IPS DF 6.9 (cell line): ENCODE results near the gene TSPOAP1.

Source experiments
- DNase-seq: peaks from one replicate; pipeline ENCODE4 v3.0.0-alpha.2; 2013; ENCODE audit warnings: low read depth, low spot score
- H3K27ac ChIP-seq: one replicate; pipeline ENCODE4 v1.5.1; 2013; ENCODE audit warnings: low read length, control low read depth
- H3K27me3 ChIP-seq: 2 replicates; pipeline ENCODE4 v1.6.1; 2013; ENCODE audit warnings: mild to moderate bottlenecking, low read length; ENCODE audit not compliant: control insufficient read depth, insufficient read depth
- H3K36me3 ChIP-seq: 2 replicates; pipeline ENCODE4 v1.6.1; 2013; ENCODE audit warnings: low read length; ENCODE audit not compliant: control insufficient read depth, insufficient read depth
- H3K4me1 ChIP-seq: 2 replicates; pipeline ENCODE4 v1.6.1; 2013; ENCODE audit warnings: low read length; ENCODE audit not compliant: control insufficient read depth, insufficient read depth
- H3K4me3 ChIP-seq: 2 replicates; pipeline ENCODE4 v1.5.1; 2013; ENCODE audit warnings: mild to moderate bottlenecking, low read length
- H3K9me3 ChIP-seq: 2 replicates; pipeline ENCODE4 v1.6.1; 2013; ENCODE audit warnings: low read length, inconsistent platforms; ENCODE audit not compliant: control insufficient read depth, insufficient read depth
- WGBS: extraction: QIAGEN DNeasy Blood & Tissue Kit; methylation state at CpG from one replicate; pipeline ENCODE4 v1.1.7; 2013; ENCODE audit warnings: mixed read lengths, missing lambda C conversion rate; ENCODE audit not compliant: insufficient read length, insufficient coverage; 5-methylcytosine and 5-hydroxymethylcytosine counted together

Gene TSPOAP1

DNA sequence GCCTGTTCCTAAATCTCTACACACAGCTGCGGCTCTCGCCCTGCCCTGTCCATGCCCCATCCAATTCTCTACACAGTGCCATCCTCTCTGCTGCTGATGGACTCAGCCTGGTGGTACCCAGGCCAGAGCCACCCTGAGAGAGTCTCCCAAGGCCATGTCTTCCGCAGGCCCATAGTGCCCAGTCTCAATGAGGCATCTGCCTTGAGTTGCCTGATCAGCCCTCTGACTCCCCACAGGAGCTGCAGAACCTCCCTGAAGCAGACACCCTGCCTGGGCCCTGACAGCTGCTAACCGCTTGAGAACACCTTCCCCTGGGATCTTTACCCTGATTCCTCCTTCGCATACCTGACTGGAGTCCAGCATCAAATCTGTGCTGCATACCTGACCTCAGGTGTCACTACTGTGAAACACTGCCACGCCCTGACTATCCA lies 13.3 kb downstream of the TSPOAP1 start:
- no peaks in the 10 kb centered on the region; the same call in 1 of the 2 replicates for H3K36me3 ChIP-seq
- DNase-seq: no peak
- H3K27me3 ChIP-seq: no peaks in the 10 kb centered on the region
- H3K4me1 ChIP-seq: no peaks in the 10 kb centered on the region
- no CpG with 5 or more reads among the region's 6 CpGs for WGBS
- H3K9me3 ChIP-seq: no peaks in the 10 kb centered on the region
- no peak overlapping the region for H3K27ac ChIP-seq
- H3K4me3 ChIP-seq: no peak overlapping the region

DNA sequence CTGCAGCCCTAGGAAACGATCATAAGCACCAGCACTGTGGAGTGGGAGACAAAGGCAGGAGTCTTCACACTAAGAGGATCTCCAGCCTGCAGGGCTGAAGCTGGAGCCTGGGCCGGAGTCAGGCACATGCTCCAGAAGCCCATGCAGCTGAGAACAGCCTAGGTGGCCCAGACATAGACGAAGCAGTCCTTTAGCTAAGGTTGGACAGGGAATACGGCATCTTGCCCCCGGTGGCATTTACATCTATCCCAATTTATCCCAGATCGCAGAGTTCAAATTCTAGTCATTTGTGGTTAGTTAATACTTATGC lies 13.9 kb downstream of the TSPOAP1 start:
- no peaks in the 10 kb centered on the region for H3K4me1 ChIP-seq
- no peaks in the 10 kb centered on the region for H3K27me3 ChIP-seq
- no peak for DNase-seq
- H3K4me3 ChIP-seq: no peak overlapping the region
- H3K36me3 ChIP-seq: no peaks in the 10 kb centered on the region; the same call in 1 of the 2 replicates
- WGBS: no CpG with 5 or more reads among the region's 6 CpGs
- H3K9me3 ChIP-seq: no peaks in the 10 kb centered on the region
- no peak overlapping the region for H3K27ac ChIP-seq

DNA sequence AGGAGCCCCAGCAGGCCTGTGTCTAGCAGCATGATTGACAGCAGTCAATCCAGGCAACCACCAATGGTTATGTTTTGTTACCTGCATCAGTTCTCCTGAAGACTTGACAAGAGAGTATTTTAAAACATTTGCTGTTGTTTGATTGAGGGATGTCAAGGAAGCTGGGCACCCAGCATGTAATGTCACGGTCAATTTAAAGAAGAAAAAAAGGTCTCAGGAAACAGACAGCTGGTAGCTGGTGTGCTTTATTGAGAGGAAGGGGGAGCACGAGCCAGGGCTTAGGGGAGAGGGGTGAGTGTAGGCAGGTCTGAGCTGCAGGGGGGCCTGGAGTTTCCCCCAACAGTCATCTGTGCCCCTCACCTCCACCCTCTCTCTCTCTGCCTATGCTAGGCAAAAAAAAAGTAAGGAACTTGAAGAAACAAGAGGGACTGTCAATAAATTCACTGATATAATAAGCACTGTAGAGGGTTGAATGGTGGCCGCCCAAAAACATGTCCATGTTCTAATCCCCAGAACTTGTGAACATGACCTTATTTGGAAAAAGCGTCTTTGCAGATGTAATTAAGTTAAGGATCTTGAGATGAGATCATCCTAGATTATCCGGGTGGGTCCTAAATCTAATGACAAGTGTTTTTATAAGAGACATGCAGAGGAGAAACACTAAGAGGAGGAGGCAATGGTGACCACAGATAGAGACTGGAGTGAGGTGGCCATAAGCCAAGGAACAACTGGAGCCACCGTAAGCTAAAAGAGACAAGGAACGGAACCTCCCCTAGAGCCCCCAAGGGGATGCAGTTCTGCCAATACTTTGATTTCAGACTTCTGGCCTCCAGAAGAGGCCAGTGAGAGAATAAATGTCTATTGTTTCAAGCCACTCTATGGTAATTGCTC lies 14.5 kb downstream of the TSPOAP1 start:
- WGBS: no CpG with 5 or more reads among the region's 7 CpGs
- Histone ChIP-seq H3K27me3 (no peaks in the 10 kb centered on the region), H3K4me1 (no peaks in the 10 kb centered on the region), H3K27ac (no peak overlapping the region), H3K36me3 (no peaks in the 10 kb centered on the region; the same call in 1 of the 2 replicates), H3K9me3 (no peaks in the 10 kb centered on the region), H3K4me3 (no peak overlapping the region)
- no peak for DNase-seq

DNA sequence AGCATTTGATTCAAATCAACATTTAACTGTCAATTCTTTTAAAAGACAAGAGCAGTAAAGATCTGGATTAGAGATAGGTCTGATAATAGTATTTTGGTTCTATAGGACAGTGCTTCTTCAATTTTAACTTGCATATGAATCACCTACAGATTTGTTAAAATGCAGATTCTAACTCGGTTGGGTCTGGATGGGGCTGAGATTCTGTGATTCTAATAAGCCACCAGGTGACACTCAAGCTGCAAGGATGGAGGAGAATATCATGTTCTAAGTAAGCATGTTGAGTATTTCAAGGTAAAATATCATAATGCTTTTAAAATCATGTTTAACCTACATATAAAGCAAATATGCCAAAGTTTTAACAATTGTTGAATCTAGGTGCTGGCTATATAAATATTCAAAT lies 15.8 kb downstream of the TSPOAP1 start:
- Histone ChIP-seq H3K27me3 (no peaks in the 10 kb centered on the region), H3K36me3 (no peaks in the 10 kb centered on the region), H3K9me3 (no peaks in the 10 kb centered on the region), H3K4me1 (no peaks in the 10 kb centered on the region), H3K4me3 (no peak overlapping the region), H3K27ac (no peak overlapping the region)
- no peak for DNase-seq
- WGBS: no CpG with 5 or more reads among the region's 1 CpG

DNA sequence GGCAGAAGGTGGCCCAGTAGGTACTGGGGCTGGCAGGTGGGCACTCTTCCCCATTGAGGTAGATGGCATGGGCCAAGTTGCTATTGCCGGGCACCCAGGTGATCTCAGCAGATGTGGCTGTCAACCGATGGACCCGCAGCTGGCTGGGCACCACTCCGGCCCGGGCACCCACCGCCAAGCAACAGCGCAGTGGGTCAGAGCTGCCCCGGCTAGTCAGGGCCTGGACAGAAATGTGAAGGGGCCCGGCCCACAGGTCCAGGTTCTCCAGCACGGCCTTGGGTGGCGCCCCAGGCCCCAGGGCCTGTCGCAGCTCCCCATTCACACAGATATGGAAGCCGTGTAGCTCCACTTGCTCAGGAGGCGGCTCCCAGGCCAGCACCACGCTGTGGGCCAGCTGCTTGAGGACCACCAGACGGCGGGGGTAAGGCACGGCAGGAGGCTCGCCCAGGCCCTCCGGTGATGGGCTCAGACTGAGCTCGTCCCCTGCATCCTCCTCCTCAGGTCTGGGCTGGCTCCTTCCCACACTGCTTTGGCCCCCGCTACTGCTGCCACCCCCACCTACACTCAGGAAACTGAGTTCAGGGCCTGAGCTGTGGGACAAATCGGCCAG lies 16.5 kb downstream of the TSPOAP1 start:
- WGBS: no CpG with 5 or more reads among the region's 23 CpGs
- Histone ChIP-seq H3K27me3 (no peaks in the 10 kb centered on the region), H3K27ac (no peak overlapping the region), H3K9me3 (no peaks in the 10 kb centered on the region), H3K36me3 (no peaks in the 10 kb centered on the region), H3K4me1 (no peaks in the 10 kb centered on the region), H3K4me3 (no peak overlapping the region)
- DNase-seq: no peak

DNA sequence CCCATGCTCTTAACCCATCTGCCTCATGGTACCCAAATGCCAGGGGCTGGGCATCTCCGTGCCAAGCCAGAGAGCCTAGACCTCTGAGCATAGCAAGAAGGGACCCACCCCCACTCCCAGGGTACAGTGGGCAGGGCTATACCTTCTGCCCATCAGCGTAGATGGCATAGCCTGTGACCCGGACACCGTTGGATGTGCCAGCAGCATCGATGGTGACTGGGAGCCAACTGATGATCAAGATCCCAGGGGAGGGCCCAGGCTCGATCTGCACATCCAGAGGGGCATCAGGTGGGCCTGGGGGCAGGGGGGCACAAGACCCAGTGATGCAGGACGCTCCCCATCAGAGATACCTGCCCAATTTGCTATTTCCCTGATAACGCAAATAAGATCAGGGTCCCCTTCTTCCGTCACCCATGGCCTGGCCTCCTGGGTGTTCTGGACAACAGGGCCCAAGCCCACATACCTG lies 17.1 kb downstream of the TSPOAP1 start:
- WGBS: no CpG with 5 or more reads among the region's 9 CpGs
- Histone ChIP-seq H3K4me3 (no peak overlapping the region), H3K9me3 (no peaks in the 10 kb centered on the region), H3K27ac (no peak overlapping the region), H3K27me3 (no peaks in the 10 kb centered on the region), H3K4me1 (no peaks in the 10 kb centered on the region), H3K36me3 (no peaks in the 10 kb centered on the region)
- no peak for DNase-seq

DNA sequence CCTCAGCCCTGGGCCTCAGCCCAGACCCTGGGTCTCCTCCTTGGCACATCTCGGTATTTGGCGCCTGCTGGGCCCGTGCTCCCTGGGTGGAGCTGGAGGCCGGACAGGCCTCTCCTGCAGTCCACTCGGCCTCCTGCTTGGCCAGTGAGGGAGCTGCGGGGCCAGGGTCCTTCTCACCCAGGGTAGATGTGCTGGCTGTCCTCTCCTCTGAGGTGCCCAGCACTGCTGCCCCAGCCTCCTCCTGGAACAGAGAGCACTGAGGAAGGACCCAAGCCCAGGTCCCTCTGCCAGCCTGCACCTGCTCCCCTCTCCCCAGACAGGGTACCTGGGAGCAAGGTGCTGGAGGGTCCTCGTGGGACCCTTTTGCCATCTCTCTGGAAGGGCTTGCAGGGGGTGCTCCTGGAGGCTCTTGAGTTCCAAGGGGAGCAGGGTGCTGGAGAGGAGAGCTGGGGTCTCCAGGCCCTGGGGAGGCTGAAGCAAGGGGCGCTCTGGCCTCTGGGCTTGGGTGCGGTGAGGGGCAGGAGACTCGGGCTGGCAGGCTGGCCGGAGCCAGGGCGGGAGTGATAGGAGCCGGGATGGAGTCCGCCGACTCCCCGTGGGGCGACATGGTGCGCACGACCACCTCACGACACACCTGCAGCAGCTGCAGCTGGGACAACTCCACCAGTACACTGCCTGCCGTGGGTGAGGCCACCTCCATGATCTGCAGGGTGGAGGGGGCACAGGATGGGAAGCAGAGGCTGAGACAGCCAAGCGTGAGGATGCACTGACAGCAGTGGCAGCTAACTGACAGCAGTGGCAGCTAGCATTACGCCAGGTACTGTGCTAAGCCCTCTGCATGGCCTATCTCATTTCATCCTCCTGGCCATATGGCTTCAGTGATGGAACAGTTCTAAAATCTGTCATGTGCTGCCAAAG lies 17.8 kb downstream of the TSPOAP1 start:
- Histone ChIP-seq H3K36me3 (no peaks in the 10 kb centered on the region), H3K27ac (no peak overlapping the region)
- no CpG with 5 or more reads among the region's 23 CpGs for WGBS

DNA sequence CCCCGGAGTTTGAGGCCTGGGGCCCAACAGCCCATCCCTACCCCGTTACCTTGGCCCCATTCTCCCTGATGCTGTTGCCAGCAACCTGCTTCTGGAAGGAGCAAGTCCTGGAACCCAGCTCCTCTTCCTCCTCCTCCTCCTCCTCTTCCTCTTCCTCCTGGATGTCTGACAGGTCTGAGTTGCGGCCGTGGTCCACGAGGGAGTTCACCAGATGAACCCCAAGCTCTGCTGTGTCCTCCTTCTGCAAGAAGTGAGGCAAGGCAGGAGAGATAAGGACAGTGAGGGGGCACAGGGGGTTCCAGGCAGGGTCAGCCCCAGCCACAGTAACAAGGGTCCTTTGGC lies 18.7 kb downstream of the TSPOAP1 start:
- DNase-seq: no peak
- no peaks in the 10 kb centered on the region for H3K36me3 ChIP-seq
- no CpG with 5 or more reads among the region's 5 CpGs for WGBS
- H3K27ac ChIP-seq: no peak overlapping the region
- no peak overlapping the region for H3K4me3 ChIP-seq
- no peaks in the 10 kb centered on the region for H3K9me3 ChIP-seq
- H3K27me3 ChIP-seq: no peaks in the 10 kb centered on the region
- H3K4me1 ChIP-seq: no peaks in the 10 kb centered on the region

More for the DNA sequence above, 17.8 kb downstream of the TSPOAP1 start:
- no peaks in the 10 kb centered on the region for H3K9me3 ChIP-seq
- no peak for DNase-seq
- no peaks in the 10 kb centered on the region for H3K4me1 ChIP-seq
- no peak overlapping the region for H3K4me3 ChIP-seq
- no peaks in the 10 kb centered on the region for H3K27me3 ChIP-seq

DNA sequence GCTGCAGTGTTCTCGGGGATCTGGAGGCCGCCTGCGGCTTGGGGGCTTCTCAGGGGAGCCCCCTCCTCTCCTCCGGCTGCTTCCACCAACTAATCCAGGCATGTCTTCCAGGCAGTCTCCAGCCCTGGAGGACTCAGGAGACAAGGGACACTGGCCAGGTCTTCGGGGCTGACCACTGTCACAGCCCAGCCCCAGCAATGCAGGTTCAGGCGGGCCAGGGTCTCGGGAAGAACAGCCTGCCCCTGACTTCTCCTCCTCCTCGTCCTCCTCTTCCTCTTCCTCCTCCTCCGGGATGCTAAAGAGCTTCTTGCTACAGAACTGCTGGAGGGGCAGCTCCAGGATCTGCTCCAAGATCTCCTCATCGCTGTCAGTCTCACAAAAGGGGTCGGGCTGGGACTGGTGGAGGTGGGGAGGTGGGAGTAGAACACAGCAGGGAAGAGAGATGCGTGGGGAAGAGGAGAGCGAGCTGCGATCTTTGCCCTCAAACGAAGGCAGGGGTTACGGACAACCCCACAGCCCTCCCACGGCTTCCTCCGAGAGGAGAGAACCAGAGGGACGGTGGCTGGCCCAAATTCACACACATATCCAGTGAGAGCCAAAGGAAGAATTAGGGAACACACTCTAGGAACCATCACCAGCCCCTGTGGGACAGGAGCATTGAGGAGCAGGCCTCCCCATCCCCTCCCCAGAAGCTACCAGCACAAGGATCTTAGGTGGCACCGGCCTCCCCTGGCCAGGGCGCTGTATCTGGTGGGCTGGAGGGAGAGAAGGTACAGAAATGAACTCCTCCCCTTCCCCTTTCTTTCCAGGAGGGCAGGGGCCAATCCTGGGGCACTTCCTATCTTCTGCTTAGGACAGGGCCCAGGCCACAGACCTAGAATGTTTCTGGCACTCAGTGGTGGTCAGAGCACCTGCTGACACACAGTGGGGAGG lies 19.3 kb downstream of the TSPOAP1 start:
- DNase-seq: no peak
- H3K4me1 ChIP-seq: no peaks in the 10 kb centered on the region
- H3K9me3 ChIP-seq: no peaks in the 10 kb centered on the region
- WGBS: no CpG with 5 or more reads among the region's 21 CpGs
- H3K4me3 ChIP-seq: no peak overlapping the region
- no peaks in the 10 kb centered on the region for H3K27me3 ChIP-seq
- H3K36me3 ChIP-seq: no peaks in the 10 kb centered on the region
- H3K27ac ChIP-seq: no peak overlapping the region
